HepG2 (cell line): ENCODE data around the gene EPB41L1. TPM values are rescaled to one million over a fixed set of nuclear protein-coding genes. Genes with fewer than 3 reads are reported as not detected.

Experiments used
- FOSL2 ChIP-seq: sonication (generic); formaldehyde crosslinking; IDR thresholded peaks from 2 replicates; pipeline ENCODE4 v1.4.0; 2020; ENCODE audit warnings: missing genetic modification reagents
- FOXA3 ChIP-seq: IDR thresholded peaks from 2 replicates; pipeline ENCODE4 v1.6.1; 2016; ENCODE audit warnings: missing genetic modification reagents, missing compliant biosample characterization
- KDM6A ChIP-seq: IDR thresholded peaks from 2 replicates; pipeline ENCODE4 v1.6.1; 2016; ENCODE audit warnings: low read depth
- MEIS1 ChIP-seq: sonication (generic); formaldehyde crosslinking; IDR thresholded peaks from 2 replicates; pipeline ENCODE4 v1.9.0; 2021; ENCODE audit warnings: mild to moderate bottlenecking, missing genetic modification reagents, moderate library complexity, borderline replicate concordance
- NFE2 ChIP-seq: sonication (generic); formaldehyde crosslinking; IDR thresholded peaks from 2 replicates; pipeline ENCODE4 v1.4.0; 2020; ENCODE audit warnings: missing genetic modification reagents
- NRL ChIP-seq: sonication (generic); formaldehyde crosslinking; IDR thresholded peaks from 2 replicates; pipeline ENCODE4 v1.5.0; 2020; ENCODE audit warnings: missing genetic modification reagents, mild to moderate bottlenecking, moderate library complexity, borderline replicate concordance
- POLR2A ChIP-seq, 2 experiments: IDR thresholded peaks; 2 replicates each; pipeline ENCODE4 v1.6.1; 2011; ENCODE audit warnings: low read depth in 2 of 2, low read length in 2 of 2, mild to moderate bottlenecking in 1 of 2, moderate library complexity in 1 of 2; ENCODE audit not compliant: insufficient read depth in 1 of 2
- PPARG ChIP-seq: conservative IDR thresholded peaks from 2 replicates; pipeline ENCODE4 v1.6.1; 2016; ENCODE audit warnings: missing biosample characterization, missing genetic modification reagents
- RAD21 ChIP-seq: fragments of 450-650 bp; formaldehyde crosslinking; IDR thresholded peaks from 2 replicates; pipeline ENCODE4 v1.5.0; 2020; ENCODE audit warnings: mild to moderate bottlenecking
- RBM22 ChIP-seq: fragments of 200-400 bp; formaldehyde crosslinking; optimal IDR thresholded peaks from 2 replicates; pipeline ENCODE3; 2017; ENCODE audit warnings: mild to moderate bottlenecking, low read length, moderate library complexity
- RFX5 ChIP-seq: IDR thresholded peaks from 2 replicates; pipeline ENCODE4 v1.6.1; 2011; ENCODE audit warnings: low read depth, low read length, improper control_type of control experiment
- SAP130 ChIP-seq: IDR thresholded peaks from 2 replicates; pipeline ENCODE4 v1.6.1; 2016; ENCODE audit warnings: low read depth
- SIN3B ChIP-seq: fragments of 150-350 bp; IDR thresholded peaks from 2 replicates; pipeline ENCODE4 v1.6.1; 2014; ENCODE audit warnings: low read length
- SKI ChIP-seq: fragments of 450-650 bp; IDR thresholded peaks from one replicate; pipeline ENCODE4 v1.6.1; 2018; ENCODE audit warnings: mild to moderate bottlenecking; ENCODE audit not compliant: partially characterized antibody
- SOX6 ChIP-seq, 2 experiments: fragments of 450-650 bp in 1 of 2; sonication (generic) in 1 of 2; formaldehyde crosslinking in 1 of 2; IDR thresholded peaks; 2 replicates each; pipeline versions ENCODE4 v1.4.0 to v1.6.1; 2017 to 2020; ENCODE audit warnings: antibody characterized with exemption in 1 of 2, mild to moderate bottlenecking in 1 of 2, missing genetic modification reagents in 1 of 2
- SP1 ChIP-seq, 2 experiments: fragments of 450-650 bp in 1 of 2; sonication (generic) in 1 of 2; formaldehyde crosslinking in 1 of 2; IDR thresholded peaks; 2 replicates each; pipeline versions ENCODE4 v1.4.0 to v1.6.1; 2016 to 2020; ENCODE audit warnings: missing genetic modification reagents in 1 of 2
- TEAD3 ChIP-seq: optimal IDR thresholded peaks from 2 replicates; pipeline ENCODE3; 2016; ENCODE audit warnings: borderline replicate concordance
- ZBTB33 ChIP-seq: sonication (generic); formaldehyde crosslinking; IDR thresholded peaks from 2 replicates; pipeline ENCODE4 v1.4.0; 2020; ENCODE audit warnings: missing genetic modification reagents
- ZNF274 ChIP-seq: sonication (generic); formaldehyde crosslinking; IDR thresholded peaks from 2 replicates; pipeline ENCODE4 v1.5.1; 2020; ENCODE audit warnings: mild to moderate bottlenecking, missing genetic modification reagents
- ZNF383 ChIP-seq: sonication (generic); formaldehyde crosslinking; IDR thresholded peaks from 2 replicates; pipeline ENCODE4 v1.4.0; 2020; ENCODE audit warnings: missing genetic modification reagents, mild to moderate bottlenecking, borderline replicate concordance
- ZNF441 ChIP-seq: sonication (generic); formaldehyde crosslinking; IDR thresholded peaks from 2 replicates; pipeline ENCODE4 v1.7.0; 2021; ENCODE audit warnings: missing genetic modification reagents, borderline replicate concordance
- ZNF556 ChIP-seq: sonication (generic); formaldehyde crosslinking; IDR thresholded peaks from 2 replicates; pipeline ENCODE4 v1.4.0; 2020; ENCODE audit warnings: mild to moderate bottlenecking, missing genetic modification reagents, borderline replicate concordance
- ZNF75D ChIP-seq: sonication (generic); formaldehyde crosslinking; IDR thresholded peaks from 2 replicates; pipeline ENCODE4 v1.8.1; 2023; ENCODE audit warnings: missing genetic modification reagents, mild to moderate bottlenecking, borderline replicate concordance
- ZNF839 ChIP-seq: sonication (generic); formaldehyde crosslinking; IDR thresholded peaks from 2 replicates; pipeline ENCODE4 v1.4.0; 2020; ENCODE audit warnings: missing genetic modification reagents, mild to moderate bottlenecking, borderline replicate concordance
- polyA plus RNA-seq, 8 experiments: library from polyadenylated mRNA; depleted of rRNA in 3 of 8; stranded (reverse) in 7 of 8; unstranded in 1 of 8; fragments of >200 nt; fragmentation: Illumina TruSeq in 4 of 8; extraction: Trizol in 4 of 8; gene quantifications; 2 replicates each; pipeline versions ENCODE4 v1.2.1 to v1.2.3, GENCODE V29; 2011 to 2016; ENCODE audit warnings: low read depth in 4 of 8, missing spikeins in 1 of 8, mixed read lengths in 1 of 8; ENCODE audit not compliant: insufficient read depth in 1 of 8
- total RNA-seq, 5 experiments: library from RNA; depleted of rRNA; stranded (reverse); fragments of >200 nt; fragmentation: Illumina TruSeq; extraction: Trizol; gene quantifications; 2 replicates each; pipeline ENCODE4 v1.2.3, GENCODE V29; 2016; ENCODE audit warnings: low read depth in 1 of 5
- TF ChIP-seq, protein P1 (sequence below): sonication (generic); formaldehyde crosslinking; conservative IDR thresholded peaks from 2 replicates; pipeline ENCODE4 v1.4.0; 2020; ENCODE audit warnings: mild to moderate bottlenecking, missing genetic modification reagents, moderate library complexity

Gene EPB41L1
- total and polyA plus RNA-seq, 2 of the 13 experiments (the other 11 are each of a cell fraction or from before 2014, with no cell fraction given), result 16.7 to 39.0 TPM

- peak; percentile 16 for TF ChIP-seq TEAD3
- TF ChIP-seq ZBTB33 (CRISPR knock-in tag), result peak; percentile 49; the same call in 1 of the 2 replicates
- TF ChIP-seq, protein P1, sequence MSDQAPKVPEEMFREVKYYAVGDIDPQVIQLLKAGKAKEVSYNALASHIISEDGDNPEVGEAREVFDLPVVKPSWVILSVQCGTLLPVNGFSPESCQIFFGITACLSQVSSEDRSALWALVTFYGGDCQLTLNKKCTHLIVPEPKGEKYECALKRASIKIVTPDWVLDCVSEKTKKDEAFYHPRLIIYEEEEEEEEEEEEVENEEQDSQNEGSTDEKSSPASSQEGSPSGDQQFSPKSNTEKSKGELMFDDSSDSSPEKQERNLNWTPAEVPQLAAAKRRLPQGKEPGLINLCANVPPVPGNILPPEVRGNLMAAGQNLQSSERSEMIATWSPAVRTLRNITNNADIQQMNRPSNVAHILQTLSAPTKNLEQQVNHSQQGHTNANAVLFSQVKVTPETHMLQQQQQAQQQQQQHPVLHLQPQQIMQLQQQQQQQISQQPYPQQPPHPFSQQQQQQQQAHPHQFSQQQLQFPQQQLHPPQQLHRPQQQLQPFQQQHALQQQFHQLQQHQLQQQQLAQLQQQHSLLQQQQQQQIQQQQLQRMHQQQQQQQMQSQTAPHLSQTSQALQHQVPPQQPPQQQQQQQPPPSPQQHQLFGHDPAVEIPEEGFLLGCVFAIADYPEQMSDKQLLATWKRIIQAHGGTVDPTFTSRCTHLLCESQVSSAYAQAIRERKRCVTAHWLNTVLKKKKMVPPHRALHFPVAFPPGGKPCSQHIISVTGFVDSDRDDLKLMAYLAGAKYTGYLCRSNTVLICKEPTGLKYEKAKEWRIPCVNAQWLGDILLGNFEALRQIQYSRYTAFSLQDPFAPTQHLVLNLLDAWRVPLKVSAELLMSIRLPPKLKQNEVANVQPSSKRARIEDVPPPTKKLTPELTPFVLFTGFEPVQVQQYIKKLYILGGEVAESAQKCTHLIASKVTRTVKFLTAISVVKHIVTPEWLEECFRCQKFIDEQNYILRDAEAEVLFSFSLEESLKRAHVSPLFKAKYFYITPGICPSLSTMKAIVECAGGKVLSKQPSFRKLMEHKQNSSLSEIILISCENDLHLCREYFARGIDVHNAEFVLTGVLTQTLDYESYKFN (CRISPR knock-in tag), result 0 out of 2 replicates have a peak, but pooled peaks have one; percentile 25
- TF ChIP-seq ZNF383 (CRISPR knock-in tag), result no peak
- TF ChIP-seq FOSL2 (CRISPR knock-in tag), result peak; percentile 51; the same call in 1 of the 2 replicates
- no peak for TF ChIP-seq KDM6A (CRISPR knock-in tag)
- no peak for TF ChIP-seq RBM22
- TF ChIP-seq MEIS1 (CRISPR knock-in tag), result peak; percentile 63; the same call in 1 of the 2 replicates
- peak; percentile 54 for TF ChIP-seq SAP130 (CRISPR knock-in tag)
- TF ChIP-seq ZNF556 (CRISPR knock-in tag), result no peak
- peak; percentile 40; the same call in 1 of the 2 replicates for TF ChIP-seq FOXA3 (CRISPR knock-in tag)
- TF ChIP-seq NRL (CRISPR knock-in tag), result peak; percentile 79
- TF ChIP-seq RAD21 (CRISPR knock-in tag), result peak; percentile 98
- TF ChIP-seq ZNF441, result no peak
- no peak for TF ChIP-seq SIN3B
- no peak for TF ChIP-seq SOX6 (IDR thresholded peaks at IDR 0.05)
- 0 out of 2 replicates have a peak, but pooled peaks have one; percentile 27 for TF ChIP-seq SOX6 (CRISPR knock-in tag; IDR thresholded peaks at IDR 0.05)
- TF ChIP-seq SP1 (IDR thresholded peaks at IDR 0.05), result no peak
- TF ChIP-seq SP1 (CRISPR knock-in tag; IDR thresholded peaks at IDR 0.05), result peak; percentile 32
- no peak; the same call in 1 of the 2 replicates for TF ChIP-seq PPARG (CRISPR knock-in tag)
- peak; percentile 66 for TF ChIP-seq SKI
- no peak for TF ChIP-seq ZNF75D (CRISPR knock-in tag)
- 0 out of 2 replicates have a peak, but pooled peaks have one; percentile 62 for TF ChIP-seq ZNF274 (CRISPR knock-in tag)
- TF ChIP-seq ZNF839 (CRISPR knock-in tag), result no peak
- TF ChIP-seq POLR2A (IDR thresholded peaks at IDR 0.05; ENCODE audit: insufficient read depth in 1 of 2, low read depth in 2 of 2, low read length in 2 of 2), result no peak
- no peak; the same call in 1 of the 2 replicates for TF ChIP-seq NFE2 (CRISPR knock-in tag)
- no peak for TF ChIP-seq RFX5
These were observed 45.1 kb downstream of the EPB41L1 start (continued) for GRCh38 chr20:36199345-36200257.
